ENCODE results near the gene TAS1R2. TPM values are rescaled to one million over a fixed set of nuclear protein-coding genes. Genes with fewer than 3 reads are reported as not detected.

TAS1R2 gene
- total RNA-seq, 2 experiments from 2014 or later = not detected

DNA sequence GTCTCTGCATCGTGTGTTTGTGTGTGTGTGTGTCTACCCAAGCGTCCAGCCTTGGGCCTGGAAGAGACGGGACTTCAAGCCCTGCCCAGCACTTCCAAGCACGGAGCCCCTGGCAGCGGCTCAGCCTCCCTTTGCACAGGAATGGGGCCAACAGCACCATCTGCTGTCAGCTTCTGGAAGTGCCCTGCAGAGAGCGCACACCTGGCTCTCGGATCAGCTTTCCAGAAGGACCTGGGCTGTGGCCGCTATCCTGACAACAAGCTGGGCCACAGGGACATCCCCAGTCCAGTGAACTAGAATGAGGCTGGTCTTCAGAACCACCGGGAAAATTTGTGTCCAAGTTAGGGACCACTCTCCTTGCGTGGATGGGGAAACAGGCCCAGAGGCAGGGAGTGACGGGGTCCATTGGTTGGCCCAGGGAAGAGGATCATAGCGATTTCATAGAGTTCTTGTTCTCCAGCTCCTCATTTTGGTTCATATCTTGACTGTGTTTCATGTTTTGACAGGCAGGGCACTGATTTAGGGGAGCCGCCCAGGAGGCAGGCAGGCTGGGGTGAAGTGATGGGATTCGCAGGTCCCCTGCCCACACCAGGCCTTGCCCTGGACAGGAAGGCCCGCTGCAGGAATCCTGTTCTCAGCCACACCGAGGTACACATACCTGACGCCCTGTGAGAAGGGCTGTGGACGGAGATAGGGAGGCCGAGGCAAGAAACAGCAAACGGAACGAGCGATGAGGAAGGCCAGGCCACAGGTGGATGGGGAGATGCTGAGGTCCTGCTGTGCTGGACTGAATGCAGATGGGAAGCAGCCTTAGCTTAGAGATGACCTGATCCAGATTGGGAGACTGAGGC is 38.4 kb downstream of the TAS1R2 start:
- ChIA-PET CTCF (interaction anchor here (1.3 kb wide), 1 partner anchor 17 kb away, joined by 3 read pairs; no protein-coding TSS in a partner anchor), POLR2A (no interaction called here)
- no peaks in the 10 kb centered on the region for H3K36me3 Mint-ChIP-seq (ENCODE audit: low read depth)
- DNase-seq = peak; percentile 53
- no peak overlapping the region for H3K27ac Mint-ChIP-seq
- no peaks in the 10 kb centered on the region for H3K4me1 Mint-ChIP-seq
- H3K9me3 Mint-ChIP-seq = peaks cover 3% of the 10 kb centered on the region
- no peak overlapping the region for H3K4me3 Mint-ChIP-seq
- H3K27me3 Mint-ChIP-seq = peaks cover 27% of the 10 kb centered on the region

DNA sequence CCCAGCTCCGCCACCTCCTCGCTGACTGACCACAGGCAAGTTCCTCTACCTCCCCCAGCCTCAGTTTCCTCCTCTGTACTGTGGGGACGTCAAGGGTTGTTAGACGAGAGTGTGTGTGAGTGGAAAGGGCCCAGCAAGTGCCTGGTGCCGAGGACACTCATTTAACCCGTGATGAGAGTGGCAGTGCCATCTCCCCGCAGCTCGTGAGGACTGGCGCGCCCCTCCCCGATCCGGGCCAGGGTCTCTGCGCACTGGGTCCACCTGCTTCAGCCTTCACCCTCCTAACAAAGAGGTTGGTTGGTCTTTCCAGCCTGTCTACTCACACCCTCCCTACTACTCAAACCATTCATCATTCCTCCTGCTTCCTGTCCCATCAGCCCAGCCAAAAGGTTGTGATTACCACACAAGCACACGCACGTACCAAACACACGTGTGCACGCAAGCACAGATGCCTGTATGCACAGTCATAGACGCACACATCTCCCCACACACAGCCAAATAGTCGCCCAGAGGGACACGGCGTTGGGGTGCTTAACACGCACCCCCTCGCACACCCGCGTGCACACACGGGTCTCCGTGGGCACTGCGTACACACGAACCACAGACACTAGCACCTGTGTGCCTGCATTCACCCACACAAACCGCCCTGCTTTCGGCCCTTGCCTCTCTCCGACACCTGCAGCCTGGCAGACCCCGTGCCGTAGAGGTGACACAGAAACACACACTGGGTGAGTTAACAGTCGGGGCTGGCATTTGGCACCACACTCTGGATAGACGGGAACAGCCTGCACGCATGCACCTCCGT is 39.3 kb downstream of the TAS1R2 start:
- H3K27me3 Mint-ChIP-seq = peaks cover 27% of the 10 kb centered on the region
- no peak overlapping the region for H3K4me3 Mint-ChIP-seq
- no peaks in the 10 kb centered on the region for H3K36me3 Mint-ChIP-seq (ENCODE audit: low read depth)
- ChIA-PET POLR2A (no interaction called here), CTCF (interaction anchor here (0.6 kb wide), 1 partner anchor 1232 kb away, joined by 3 read pairs; no protein-coding TSS in a partner anchor)
- H3K4me1 Mint-ChIP-seq = no peaks in the 10 kb centered on the region
- no peak for DNase-seq
- no peaks in the 10 kb centered on the region for H3K9me3 Mint-ChIP-seq
- no peak overlapping the region for H3K27ac Mint-ChIP-seq

DNA sequence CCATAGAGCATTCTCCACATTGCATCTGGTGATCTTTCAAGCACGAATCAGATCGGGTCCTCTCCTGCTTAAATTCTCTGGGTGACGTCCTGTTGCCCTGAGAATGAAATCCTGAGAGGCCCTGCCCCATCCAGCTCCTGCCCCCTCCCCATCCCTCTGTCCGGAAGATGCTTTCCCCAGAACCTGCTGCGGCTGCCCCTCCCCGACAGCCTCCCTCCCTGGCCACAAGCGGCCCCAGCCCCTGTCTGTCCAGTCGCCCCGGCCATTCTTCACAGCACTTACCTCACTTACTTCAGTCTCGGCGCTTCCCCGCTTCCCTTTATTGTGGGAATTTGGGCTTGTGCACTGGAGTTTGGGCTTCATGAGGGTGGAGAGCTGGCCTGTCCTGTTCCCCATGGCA is 40.3 kb downstream of the TAS1R2 start:
- H3K36me3 Mint-ChIP-seq (ENCODE audit: low read depth) = no peaks in the 10 kb centered on the region
- H3K27me3 Mint-ChIP-seq = peaks cover 29% of the 10 kb centered on the region
- H3K4me1 Mint-ChIP-seq = no peaks in the 10 kb centered on the region
- DNase-seq = no peak
- POLR2A ChIA-PET = no interaction called here
- H3K27ac Mint-ChIP-seq = no peak overlapping the region
- no peak overlapping the region for H3K4me3 Mint-ChIP-seq
- CTCF ChIA-PET = no interaction called here
- no peaks in the 10 kb centered on the region for H3K9me3 Mint-ChIP-seq

DNA sequence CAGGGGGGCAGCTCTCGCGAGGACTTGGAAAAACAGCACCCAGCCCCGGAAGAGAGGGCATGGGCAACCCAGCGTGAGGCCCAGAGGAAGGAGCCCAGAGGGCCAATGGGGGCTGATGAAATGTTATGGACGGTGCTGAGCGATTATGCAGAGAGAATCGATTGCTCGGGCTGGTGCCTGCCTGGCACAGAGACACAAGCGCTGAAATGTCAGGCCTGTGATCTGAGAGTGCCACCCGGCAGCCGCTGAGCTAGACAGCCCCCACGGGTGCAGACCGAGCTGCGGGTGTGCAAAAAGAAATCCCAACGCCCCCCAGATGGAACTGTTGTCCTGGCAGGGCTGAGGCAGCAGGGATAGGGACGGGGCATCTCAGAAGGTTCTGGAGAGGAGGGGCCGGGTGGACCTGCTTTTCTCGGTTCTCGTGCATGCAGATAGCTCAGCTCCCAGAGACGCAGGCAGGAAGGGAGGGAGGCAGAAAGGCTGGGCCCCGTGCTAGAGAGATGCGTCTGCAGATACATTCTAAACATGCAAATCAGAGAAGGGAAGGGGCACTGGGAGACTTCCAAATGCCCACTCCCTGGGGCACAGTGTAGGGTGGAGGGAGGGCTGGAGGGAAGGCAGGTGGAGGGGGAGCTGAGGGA is 41.5 kb downstream of the TAS1R2 start:
- H3K27ac Mint-ChIP-seq = no peak overlapping the region
- CTCF ChIA-PET = interaction anchor here (0.5 kb wide), 1 partner anchor 1944 kb away, joined by 3 read pairs; no protein-coding TSS in a partner anchor
- no peaks in the 10 kb centered on the region for H3K9me3 Mint-ChIP-seq
- no peak overlapping the region for H3K4me3 Mint-ChIP-seq
- POLR2A ChIA-PET = no interaction called here
- DNase-seq = no peak
- no peaks in the 10 kb centered on the region for H3K4me1 Mint-ChIP-seq
- H3K36me3 Mint-ChIP-seq (ENCODE audit: low read depth) = no peaks in the 10 kb centered on the region
- peaks cover 29% of the 10 kb centered on the region for H3K27me3 Mint-ChIP-seq

DNA sequence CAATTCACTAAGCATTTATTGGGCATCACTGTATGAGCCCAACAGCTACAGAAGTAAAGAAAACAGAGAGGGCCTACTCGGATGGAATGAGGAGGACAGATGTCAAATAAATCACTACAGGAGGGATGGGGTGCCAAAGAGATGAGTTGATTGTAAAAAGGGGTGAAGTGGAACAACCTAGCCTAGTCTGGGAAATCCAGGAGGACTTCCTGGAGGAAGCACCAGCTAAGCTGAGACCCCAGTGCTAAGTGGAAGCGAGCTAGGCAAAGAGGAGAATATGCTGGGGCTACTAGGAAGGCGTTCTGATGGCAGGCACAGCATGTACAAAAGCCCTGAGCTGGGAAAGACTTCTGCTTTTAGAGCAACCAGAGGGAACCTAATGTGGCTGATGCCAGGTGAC is 42.1 kb downstream of the TAS1R2 start:
- Mint-ChIP-seq H3K36me3 (ENCODE audit: low read depth) (no peaks in the 10 kb centered on the region), H3K9me3 (no peaks in the 10 kb centered on the region), H3K4me1 (no peaks in the 10 kb centered on the region), H3K27me3 (peaks cover 29% of the 10 kb centered on the region), H3K4me3 (no peak overlapping the region), H3K27ac (no peak overlapping the region)
- ChIA-PET CTCF (no interaction called here), POLR2A (no interaction called here)
- no peak for DNase-seq

DNA sequence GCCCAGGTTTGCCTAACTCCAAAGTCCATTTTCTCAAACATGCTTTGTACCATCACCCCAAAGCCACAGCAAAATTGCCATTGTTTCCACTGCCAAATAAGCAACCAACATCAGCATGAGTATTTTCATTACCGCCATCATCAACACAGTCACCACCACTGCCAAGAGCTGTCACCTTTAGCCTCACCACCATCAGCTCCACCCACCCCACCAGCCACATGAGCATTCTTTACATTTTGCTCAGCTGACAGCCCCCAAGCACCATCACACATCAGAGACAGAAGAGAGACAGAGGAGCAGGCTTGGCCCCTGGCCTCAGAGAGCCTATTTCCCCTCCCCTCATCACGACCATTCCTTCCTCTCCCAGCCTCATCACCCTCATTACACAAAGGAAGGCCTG is 42.7 kb downstream of the TAS1R2 start:
- Mint-ChIP-seq H3K36me3 (ENCODE audit: low read depth) (no peaks in the 10 kb centered on the region), H3K4me1 (no peaks in the 10 kb centered on the region), H3K9me3 (no peaks in the 10 kb centered on the region), H3K27ac (no peak overlapping the region), H3K4me3 (no peak overlapping the region), H3K27me3 (peaks cover 29% of the 10 kb centered on the region)
- POLR2A ChIA-PET = no interaction called here
- CTCF ChIA-PET = no interaction called here
- DNase-seq = no peak

DNA sequence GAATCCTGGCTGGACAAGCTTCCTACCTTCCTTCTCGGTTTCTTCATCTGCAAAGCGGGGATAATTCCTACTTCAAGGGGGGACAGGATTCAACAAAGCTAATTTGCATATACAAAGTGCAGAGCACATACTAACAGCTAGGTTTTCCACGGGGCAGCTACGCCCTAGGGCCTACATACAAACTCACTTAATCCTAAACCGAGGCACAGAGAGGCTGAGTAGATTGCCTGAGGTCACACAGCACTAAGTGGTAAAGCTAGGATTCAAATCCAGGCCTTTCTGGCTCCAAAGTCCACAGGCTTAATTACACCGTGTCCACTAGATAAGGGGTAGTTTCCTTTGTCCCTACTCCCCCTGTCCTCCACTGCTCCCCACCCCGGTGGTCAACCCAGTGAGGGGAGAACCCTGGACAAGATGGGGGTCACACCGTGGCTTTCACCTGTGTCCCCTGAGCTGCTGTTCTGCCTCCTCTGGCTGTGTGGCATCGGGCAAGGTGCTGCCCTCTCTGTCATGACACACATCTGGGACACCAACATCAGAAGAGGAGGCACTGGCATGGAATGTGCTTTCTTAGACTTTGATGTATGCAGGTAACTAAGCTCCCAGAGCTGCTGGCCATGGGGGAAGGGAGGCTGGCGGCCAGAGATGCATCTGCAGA is 44.5 kb downstream of the TAS1R2 start:
- DNase-seq = no peak
- H3K4me3 Mint-ChIP-seq = no peak overlapping the region
- CTCF ChIA-PET = no interaction called here
- no peaks in the 10 kb centered on the region for H3K4me1 Mint-ChIP-seq
- no peaks in the 10 kb centered on the region for H3K9me3 Mint-ChIP-seq
- H3K27me3 Mint-ChIP-seq = peaks cover 34% of the 10 kb centered on the region
- H3K27ac Mint-ChIP-seq = no peak overlapping the region
- no peaks in the 10 kb centered on the region for H3K36me3 Mint-ChIP-seq (ENCODE audit: low read depth)
- POLR2A ChIA-PET = no interaction called here

DNA sequence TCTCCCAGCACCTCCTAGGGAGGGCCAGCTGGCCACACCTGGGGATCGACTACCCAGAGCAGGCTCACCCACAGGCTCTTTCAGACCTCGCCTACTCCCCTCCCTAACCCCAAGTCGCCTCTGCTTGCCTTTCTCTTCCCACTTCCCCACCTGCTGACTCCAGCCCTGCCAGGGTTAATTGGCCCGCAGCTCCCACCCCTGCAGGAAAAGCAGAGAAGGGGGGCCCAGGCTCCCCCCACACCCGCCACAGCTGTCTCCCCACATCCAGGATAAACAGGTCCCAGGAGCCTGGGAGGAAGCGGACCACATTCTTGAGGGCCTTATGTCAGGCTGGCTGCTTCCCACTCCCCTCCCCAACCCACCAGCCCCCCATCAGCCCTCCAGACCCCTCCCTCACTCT is 45.0 kb downstream of the TAS1R2 start:
- H3K27ac Mint-ChIP-seq = no peak overlapping the region
- ChIA-PET CTCF (no interaction called here), POLR2A (no interaction called here)
- no peak overlapping the region for H3K4me3 Mint-ChIP-seq
- no peaks in the 10 kb centered on the region for H3K36me3 Mint-ChIP-seq (ENCODE audit: low read depth)
- DNase-seq = no peak
- no peaks in the 10 kb centered on the region for H3K4me1 Mint-ChIP-seq
- no peaks in the 10 kb centered on the region for H3K9me3 Mint-ChIP-seq
- H3K27me3 Mint-ChIP-seq = peaks cover 33% of the 10 kb centered on the region

DNA sequence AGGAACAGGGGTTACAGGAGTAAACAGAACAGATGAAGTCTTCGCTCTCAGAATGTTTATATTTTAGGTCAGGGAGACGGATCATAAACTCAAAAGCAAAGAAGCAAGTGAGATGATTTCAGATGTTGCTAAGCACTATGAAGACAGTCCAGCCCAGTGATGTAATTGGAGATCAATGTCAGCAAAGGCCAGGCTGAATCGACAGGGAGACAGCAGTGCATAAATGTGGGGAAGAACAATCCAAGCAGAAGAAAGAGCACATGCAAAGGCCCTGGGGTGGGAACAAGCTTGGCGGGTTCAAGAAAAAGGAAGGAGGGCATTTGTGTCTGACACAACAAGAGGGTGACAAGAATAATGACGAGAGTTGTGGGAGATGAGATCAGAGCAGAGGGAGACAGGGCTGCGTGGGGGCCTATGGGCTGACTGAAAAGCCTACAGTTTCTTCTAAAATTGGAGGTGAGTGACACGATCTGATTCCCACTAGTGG is 47.0 kb downstream of the TAS1R2 start:
- POLR2A ChIA-PET = no interaction called here
- CTCF ChIA-PET = interaction anchor here (1.6 kb wide), 1 partner anchor 17 kb away, joined by 4 read pairs; no protein-coding TSS in a partner anchor

DNA sequence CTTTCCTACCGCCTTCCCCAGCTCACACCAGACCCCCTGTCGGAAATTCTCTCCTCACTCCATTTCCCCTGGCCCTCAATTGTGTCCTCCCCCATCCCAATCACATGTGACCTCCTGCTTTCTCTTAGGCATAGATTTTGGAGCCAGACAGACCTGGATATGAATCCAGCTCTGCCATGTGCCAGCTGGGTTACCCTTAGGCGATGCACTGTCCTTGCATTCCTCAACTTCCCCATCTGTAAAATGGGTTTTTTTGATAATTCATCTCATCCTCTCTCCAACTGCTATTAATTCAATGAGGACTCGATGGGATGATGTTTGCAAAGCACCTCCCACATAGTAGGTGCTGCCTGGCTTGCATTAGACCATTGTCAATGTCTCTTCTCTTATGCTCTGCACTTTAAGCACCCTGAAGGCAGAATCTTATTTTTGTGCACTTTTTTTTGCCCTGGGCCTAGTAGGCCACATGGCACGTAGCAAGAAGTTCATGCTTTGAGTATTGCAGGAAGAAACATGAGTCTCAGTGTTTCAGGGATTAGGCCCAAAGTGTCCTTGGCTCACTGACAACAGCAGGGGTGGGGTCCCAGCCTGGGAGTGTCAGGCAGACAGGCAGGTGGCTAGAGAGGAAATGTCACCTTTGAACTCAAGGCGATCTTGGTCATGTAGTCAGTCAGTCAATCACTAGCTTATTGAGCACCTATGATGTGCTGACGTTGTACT is 47.6 kb downstream of the TAS1R2 start:
- Mint-ChIP-seq H3K27ac (no peak overlapping the region), H3K27me3 (peaks cover 17% of the 10 kb centered on the region), H3K9me3 (no peaks in the 10 kb centered on the region), H3K36me3 (ENCODE audit: low read depth) (no peaks in the 10 kb centered on the region), H3K4me1 (no peaks in the 10 kb centered on the region), H3K4me3 (no peak overlapping the region)
- POLR2A ChIA-PET = no interaction called here
- no peak for DNase-seq
- CTCF ChIA-PET = interaction anchor here (1.6 kb wide), 1 partner anchor 17 kb away, joined by 4 read pairs; no protein-coding TSS in a partner anchor

More for the DNA sequence above, 47.0 kb downstream of the TAS1R2 start:
- DNase-seq = no peak
- Mint-ChIP-seq H3K36me3 (ENCODE audit: low read depth) (no peaks in the 10 kb centered on the region), H3K4me1 (no peaks in the 10 kb centered on the region), H3K4me3 (no peak overlapping the region), H3K27ac (no peak overlapping the region), H3K9me3 (no peaks in the 10 kb centered on the region), H3K27me3 (peaks cover 22% of the 10 kb centered on the region)

DNA sequence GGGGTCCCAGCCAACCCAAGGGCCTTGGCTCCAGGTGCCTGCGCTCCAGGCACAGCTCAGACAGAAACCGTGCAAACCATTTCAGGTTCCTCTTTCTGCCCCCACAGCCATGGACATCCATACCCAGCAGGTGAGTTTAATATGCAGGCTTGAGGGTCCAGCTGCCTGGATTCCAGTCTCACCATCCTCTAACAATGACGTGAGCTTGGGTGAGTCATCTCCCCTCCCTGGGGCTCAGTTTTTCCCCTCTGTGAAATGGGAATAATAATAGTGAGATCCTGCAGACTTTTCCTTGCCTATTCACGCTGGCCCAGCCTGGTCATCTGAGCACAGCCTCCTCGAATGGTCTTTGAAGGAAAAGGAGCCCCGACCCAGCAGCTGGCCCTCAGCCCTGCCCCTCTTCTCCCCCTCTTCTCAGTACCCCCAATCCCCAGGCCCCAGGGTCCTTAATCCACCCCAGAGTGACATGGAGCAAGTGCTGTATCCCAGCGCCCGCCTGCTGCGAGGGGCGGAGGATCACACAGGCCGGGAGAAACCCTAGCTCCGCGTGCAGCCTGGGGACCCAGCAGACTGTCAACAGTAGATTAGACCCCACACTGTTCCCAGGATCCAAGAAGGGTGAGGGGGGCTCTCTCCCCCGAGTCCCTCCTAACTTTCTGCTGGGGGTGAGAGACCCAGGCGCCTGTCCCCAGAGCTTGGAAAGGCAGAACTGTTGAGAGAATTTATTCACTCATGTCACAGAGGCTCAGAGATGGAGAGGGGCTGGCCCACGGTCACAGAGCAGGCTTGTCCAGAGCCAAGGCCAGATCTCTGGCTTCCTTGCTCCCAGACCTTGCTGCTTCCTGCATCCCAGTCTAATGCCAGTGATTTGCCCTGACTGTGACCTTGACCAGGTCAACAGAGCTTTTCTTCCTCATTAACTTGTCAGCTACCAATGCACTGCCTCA is 49.2 kb downstream of the TAS1R2 start:
- ChIA-PET CTCF (no interaction called here), POLR2A (no interaction called here)
- no peaks in the 10 kb centered on the region for H3K36me3 Mint-ChIP-seq (ENCODE audit: low read depth)
- H3K4me3 Mint-ChIP-seq = no peak overlapping the region
- H3K27me3 Mint-ChIP-seq = peaks cover 11% of the 10 kb centered on the region
- no peaks in the 10 kb centered on the region for H3K9me3 Mint-ChIP-seq
- no peak for DNase-seq
- no peak overlapping the region for H3K27ac Mint-ChIP-seq
- no peaks in the 10 kb centered on the region for H3K4me1 Mint-ChIP-seq
